ENCODE data around the gene FRMPD2. TPM values are rescaled to one million over a fixed set of nuclear protein-coding genes. Genes with fewer than 3 reads are reported as not detected.
"Not testable (repeated sequence)": the region's sequence is repeated elsewhere in the genome, so short reads cannot be mapped to it uniquely, and the experiment has no call there.

The FRMPD2 gene
- total RNA-seq, 1 donor from 2014 or later, result not detected

DNA sequence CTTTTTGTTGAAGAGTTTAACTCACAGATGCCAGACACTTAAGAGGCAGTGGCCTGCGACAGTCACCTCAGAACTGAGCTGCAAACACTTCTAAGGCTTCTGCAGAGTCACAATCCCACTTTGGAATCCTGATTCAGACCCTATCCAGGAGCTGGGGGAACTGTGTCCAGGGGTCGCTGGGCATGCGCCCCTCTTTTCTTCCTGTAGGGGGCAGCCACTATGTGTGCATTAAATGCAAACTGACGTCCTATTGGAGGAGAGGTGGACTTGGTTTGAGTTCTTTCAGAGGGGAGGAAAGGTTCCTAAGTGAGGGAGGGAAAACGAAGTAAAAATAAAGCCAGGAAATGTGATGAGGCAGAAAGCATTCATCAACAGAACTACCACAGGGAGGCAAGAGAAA, 113.8 kb downstream of the FRMPD2 start:
- not testable (repeated sequence) for H3K36me3 ChIP-seq (ENCODE audit: control insufficient read depth in 3 of 3, insufficient read depth in 3 of 3, low read length in 3 of 3)

DNA sequence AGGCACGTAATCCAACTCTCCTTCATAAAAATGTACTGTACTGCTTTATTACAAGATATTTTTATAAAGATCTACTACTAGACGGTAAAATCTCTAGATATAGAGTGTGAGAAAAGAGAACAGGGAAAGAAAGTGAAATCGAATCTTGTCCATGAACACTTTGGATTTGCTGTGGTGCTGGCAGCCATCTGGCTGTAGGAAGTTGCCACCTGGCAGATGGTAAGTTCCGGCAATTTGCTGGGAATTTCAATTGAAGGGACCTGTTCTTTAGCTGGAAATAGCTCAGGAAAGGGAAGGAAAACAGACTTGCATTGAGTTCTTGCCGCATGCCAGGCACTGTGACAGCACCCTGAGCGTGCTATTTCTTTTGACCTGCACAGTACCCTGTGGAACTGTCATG, 114.3 kb downstream of the FRMPD2 start:
- not testable (repeated sequence) for H3K9ac ChIP-seq (ENCODE audit: low read depth in 1 of 3, low read length in 3 of 3); H3K36me3 ChIP-seq (ENCODE audit: control insufficient read depth in 3 of 3, insufficient read depth in 3 of 3, low read length in 3 of 3); H3K27ac ChIP-seq (ENCODE audit: low read depth, low read length); H3K9me3 ChIP-seq (ENCODE audit: control insufficient read depth in 3 of 3, low read length in 3 of 3); H3K4me3 ChIP-seq (ENCODE audit: low read length in 3 of 3); H3K4me1 ChIP-seq (ENCODE audit: control insufficient read depth in 3 of 3, insufficient read depth in 3 of 3, low read length in 3 of 3); H3K27me3 ChIP-seq (ENCODE audit: control insufficient read depth in 3 of 3, insufficient read depth in 3 of 3, low read length in 3 of 3)

More for the DNA sequence above, 113.8 kb downstream of the FRMPD2 start:
- H3K27me3 ChIP-seq (ENCODE audit: control insufficient read depth in 3 of 3, insufficient read depth in 3 of 3, low read length in 3 of 3); H3K4me1 ChIP-seq (ENCODE audit: control insufficient read depth in 3 of 3, insufficient read depth in 3 of 3, low read length in 3 of 3); H3K4me3 ChIP-seq (ENCODE audit: low read length in 3 of 3); H3K27ac ChIP-seq (ENCODE audit: low read depth, low read length); H3K9ac ChIP-seq (ENCODE audit: low read depth in 1 of 3, low read length in 3 of 3); H3K9me3 ChIP-seq (ENCODE audit: control insufficient read depth in 3 of 3, low read length in 3 of 3): not testable (repeated sequence)

DNA sequence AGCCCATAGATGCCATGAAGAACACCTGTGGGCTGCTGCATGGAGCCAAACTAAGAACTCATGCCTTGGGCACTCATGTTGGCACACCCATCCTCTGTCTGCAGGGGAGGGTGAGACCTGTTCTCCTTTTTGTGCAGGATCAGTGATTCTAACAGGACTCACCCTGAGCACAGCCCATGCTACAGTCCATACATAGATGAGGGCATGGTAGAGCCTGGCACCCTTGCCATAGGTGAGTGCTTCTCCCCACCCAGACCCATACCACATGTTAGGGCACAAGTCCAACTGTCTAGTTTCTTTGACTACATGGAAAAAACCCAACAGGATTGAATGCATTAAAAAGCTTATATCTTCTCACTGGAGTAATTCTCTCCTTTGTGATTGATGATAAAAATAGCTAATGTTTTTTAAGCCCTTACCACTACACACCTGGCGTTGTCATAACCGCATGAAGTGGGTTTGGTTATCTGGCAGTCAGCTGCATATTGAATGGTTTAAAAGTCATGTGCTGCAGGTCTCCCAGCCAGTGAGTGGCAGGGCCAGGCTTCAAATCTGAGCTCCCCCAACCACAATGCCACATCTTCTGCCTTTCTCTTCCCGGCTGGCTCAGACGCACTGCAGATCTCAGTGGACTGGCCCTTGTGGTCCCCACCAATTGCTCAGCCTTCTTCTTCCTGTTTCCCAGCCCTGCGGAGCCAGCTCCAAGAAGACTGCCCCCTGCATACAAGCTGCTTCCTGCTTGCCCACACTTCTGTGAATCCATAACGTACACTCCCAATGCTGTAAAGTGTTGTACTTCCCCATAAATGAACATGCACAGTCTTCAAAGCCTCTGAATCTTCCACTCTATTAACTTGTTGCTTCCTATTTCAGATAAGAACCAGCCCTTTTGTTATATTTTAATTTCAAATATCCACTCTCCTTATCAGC, 120.0 kb downstream of the FRMPD2 start:
- H3K36me3 ChIP-seq (ENCODE audit: control insufficient read depth in 3 of 3, insufficient read depth in 3 of 3, low read length in 3 of 3); H3K9ac ChIP-seq (ENCODE audit: low read depth in 1 of 3, low read length in 3 of 3); H3K27me3 ChIP-seq (ENCODE audit: control insufficient read depth in 3 of 3, insufficient read depth in 3 of 3, low read length in 3 of 3); H3K4me3 ChIP-seq (ENCODE audit: low read length in 3 of 3); H3K9me3 ChIP-seq (ENCODE audit: control insufficient read depth in 3 of 3, low read length in 3 of 3); H3K27ac ChIP-seq (ENCODE audit: low read depth, low read length); H3K4me1 ChIP-seq (ENCODE audit: control insufficient read depth in 3 of 3, insufficient read depth in 3 of 3, low read length in 3 of 3): not testable (repeated sequence)

DNA sequence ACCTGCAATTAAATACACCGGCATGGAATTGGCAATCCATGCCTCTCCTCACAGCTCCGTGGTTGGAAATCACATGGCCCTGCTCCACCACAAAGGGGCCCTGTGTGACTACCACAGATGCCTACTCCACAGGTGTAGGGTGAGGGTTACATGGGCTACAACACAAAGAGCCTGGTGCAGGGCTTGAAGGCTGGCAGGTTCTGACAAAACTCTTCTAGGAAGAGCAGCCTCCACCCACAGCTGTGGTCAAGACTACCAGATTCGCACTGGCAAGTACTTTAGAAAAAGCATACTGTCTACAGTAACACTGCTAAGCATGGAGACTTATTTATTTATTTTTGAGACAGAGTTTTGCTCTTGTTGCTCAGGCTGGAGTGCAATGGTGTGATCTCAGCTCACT, 126.9 kb downstream of the FRMPD2 start:
- not testable (repeated sequence) for H3K27ac ChIP-seq (ENCODE audit: low read depth, low read length); H3K9ac ChIP-seq (ENCODE audit: low read depth in 1 of 3, low read length in 3 of 3); H3K9me3 ChIP-seq (ENCODE audit: control insufficient read depth in 3 of 3, low read length in 3 of 3); H3K4me3 ChIP-seq (ENCODE audit: low read length in 3 of 3); H3K4me1 ChIP-seq (ENCODE audit: control insufficient read depth in 3 of 3, insufficient read depth in 3 of 3, low read length in 3 of 3); H3K27me3 ChIP-seq (ENCODE audit: control insufficient read depth in 3 of 3, insufficient read depth in 3 of 3, low read length in 3 of 3); H3K36me3 ChIP-seq (ENCODE audit: control insufficient read depth in 3 of 3, insufficient read depth in 3 of 3, low read length in 3 of 3)

DNA sequence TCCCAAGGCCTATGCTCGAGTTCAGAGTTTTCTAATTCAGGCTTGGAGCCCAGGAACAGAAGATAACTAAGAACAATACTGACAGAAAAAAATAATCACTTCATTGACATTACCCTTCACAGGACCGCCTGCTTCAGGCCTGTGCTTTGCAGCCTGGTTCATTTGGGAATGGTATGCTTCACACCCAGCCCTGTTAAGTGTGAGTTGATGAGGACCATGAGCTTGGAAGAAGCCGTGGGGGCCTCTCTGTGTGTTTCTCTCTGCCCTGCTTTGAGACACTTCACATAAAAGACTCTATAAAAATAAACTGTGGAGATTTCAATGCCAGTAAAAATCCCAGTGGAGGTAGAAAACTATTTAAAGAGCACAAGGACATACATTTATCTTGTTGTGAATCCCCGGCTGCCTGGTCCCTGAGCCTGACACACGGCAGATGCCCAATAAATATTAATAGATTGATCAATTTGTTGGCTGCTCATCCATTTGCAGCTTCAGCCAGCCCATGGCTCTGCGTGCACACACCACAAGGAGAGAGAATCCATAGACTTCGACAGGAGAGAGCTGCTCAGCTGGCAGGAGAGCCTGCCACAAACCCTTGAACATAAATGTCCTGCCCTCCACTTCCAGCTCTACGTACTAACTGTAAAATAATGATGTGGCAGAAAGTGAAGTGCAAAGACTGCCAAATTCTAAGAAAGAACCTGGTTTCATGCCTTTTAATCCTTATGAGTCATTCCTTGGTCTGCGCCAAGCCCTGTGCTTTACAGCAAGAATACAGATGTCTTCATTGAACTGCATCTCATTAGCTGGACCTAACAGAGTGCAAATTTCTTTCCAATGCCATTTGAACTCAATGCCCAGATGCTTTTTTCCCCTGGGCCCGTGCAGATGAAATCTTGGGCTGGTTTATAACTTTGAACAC, 130.5 kb downstream of the FRMPD2 start:
- not testable (repeated sequence) for H3K9me3 ChIP-seq (ENCODE audit: control insufficient read depth in 3 of 3, low read length in 3 of 3); H3K4me3 ChIP-seq (ENCODE audit: low read length in 3 of 3); H3K4me1 ChIP-seq (ENCODE audit: control insufficient read depth in 3 of 3, insufficient read depth in 3 of 3, low read length in 3 of 3); H3K27me3 ChIP-seq (ENCODE audit: control insufficient read depth in 3 of 3, insufficient read depth in 3 of 3, low read length in 3 of 3); H3K36me3 ChIP-seq (ENCODE audit: control insufficient read depth in 3 of 3, insufficient read depth in 3 of 3, low read length in 3 of 3); H3K9ac ChIP-seq (ENCODE audit: low read depth in 1 of 3, low read length in 3 of 3); H3K27ac ChIP-seq (ENCODE audit: low read depth, low read length)

DNA sequence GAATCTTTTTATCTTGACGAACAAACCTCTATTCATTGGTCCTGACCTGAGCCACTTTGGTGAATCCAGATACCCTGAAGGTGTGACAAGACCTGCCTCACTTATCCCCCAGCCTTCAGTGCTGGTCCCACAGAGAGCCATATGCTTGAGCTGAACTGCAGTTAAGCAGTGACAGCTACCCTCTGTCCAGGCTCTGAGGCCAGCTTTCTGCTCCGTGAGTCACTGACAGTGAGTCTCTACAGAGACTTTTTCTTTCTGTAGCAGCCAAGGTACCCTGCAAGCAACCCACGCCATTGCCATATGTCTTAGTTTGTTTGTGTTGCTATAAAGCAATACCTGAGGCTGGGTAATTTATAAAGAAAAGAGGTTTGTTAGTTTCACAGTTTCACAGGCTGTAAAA, 133.5 kb downstream of the FRMPD2 start:
- H3K27me3 ChIP-seq (ENCODE audit: control insufficient read depth in 3 of 3, insufficient read depth in 3 of 3, low read length in 3 of 3); H3K4me3 ChIP-seq (ENCODE audit: low read length in 3 of 3); H3K36me3 ChIP-seq (ENCODE audit: control insufficient read depth in 3 of 3, insufficient read depth in 3 of 3, low read length in 3 of 3); H3K27ac ChIP-seq (ENCODE audit: low read depth, low read length); H3K9ac ChIP-seq (ENCODE audit: low read depth in 1 of 3, low read length in 3 of 3); H3K4me1 ChIP-seq (ENCODE audit: control insufficient read depth in 3 of 3, insufficient read depth in 3 of 3, low read length in 3 of 3); H3K9me3 ChIP-seq (ENCODE audit: control insufficient read depth in 3 of 3, low read length in 3 of 3): not testable (repeated sequence)

DNA sequence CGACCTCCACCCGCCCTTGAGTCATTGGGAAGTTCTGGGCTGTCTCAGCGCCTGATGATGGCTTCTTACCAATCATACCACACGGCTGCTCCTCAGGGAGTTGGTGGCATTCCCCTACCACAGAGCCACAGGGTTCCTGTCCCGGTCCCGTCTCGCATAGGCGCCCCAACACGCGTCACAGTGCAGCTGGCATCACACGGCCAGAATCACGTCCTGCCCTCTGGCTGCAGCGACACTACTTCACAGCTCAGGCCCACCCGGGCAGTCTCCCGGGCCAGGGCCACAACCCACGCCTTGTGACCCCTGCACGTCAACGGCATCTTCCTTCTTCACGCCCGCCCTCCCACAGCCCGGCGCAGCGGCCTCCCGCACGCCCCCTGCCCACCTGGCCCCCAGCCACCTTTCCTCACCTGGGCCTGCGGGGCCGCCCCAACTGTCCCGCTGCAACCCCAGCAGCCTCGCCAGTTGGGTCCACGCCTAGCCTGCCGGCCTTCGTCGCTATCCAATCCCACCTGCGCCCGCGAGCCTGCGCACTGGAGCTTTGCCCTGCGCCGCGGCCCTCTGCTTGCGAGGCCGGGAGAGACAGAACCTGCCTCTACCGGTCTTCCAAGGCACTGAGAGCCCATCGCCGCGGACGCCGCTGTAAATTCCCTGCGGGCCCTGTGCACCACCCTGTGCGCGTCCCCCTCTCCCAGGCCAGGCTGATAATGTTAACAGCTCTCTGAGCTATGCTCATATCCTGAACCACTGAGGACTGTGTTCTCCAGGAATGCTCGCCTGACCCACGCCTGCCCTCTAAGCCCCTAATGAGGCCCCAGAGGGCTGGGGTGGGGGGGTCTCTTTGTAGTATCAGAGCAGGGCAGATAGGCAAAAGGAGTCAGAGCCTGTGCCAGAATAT, 134.3 kb downstream of the FRMPD2 start:
- not testable (repeated sequence) for H3K27ac ChIP-seq (ENCODE audit: low read depth, low read length); H3K9ac ChIP-seq (ENCODE audit: low read depth in 1 of 3, low read length in 3 of 3)

DNA sequence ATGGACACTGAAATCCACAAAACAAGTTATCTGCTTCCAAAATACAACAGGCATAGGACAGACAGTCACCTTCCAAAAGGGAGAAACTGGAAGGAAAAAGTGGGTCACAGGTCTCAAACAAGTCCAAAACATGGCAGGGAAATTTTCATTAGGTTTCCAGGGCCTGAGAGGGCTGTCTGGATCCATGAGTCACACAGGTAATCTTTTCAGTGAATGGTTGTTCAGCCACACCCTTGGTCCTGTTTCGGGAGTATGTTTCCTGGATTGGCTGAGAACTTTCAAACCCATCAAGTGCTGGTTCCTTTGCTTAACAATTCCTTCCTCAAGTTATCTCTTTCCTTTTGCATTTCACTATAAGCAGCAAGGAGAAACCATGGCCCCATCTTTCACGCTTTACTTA, 145.5 kb downstream of the FRMPD2 start:
- H3K36me3 ChIP-seq (ENCODE audit: control insufficient read depth in 3 of 3, insufficient read depth in 3 of 3, low read length in 3 of 3); H3K27ac ChIP-seq (ENCODE audit: low read depth, low read length); H3K27me3 ChIP-seq (ENCODE audit: control insufficient read depth in 3 of 3, insufficient read depth in 3 of 3, low read length in 3 of 3); H3K9ac ChIP-seq (ENCODE audit: low read depth in 1 of 3, low read length in 3 of 3); H3K9me3 ChIP-seq (ENCODE audit: control insufficient read depth in 3 of 3, low read length in 3 of 3); H3K4me3 ChIP-seq (ENCODE audit: low read length in 3 of 3); H3K4me1 ChIP-seq (ENCODE audit: control insufficient read depth in 3 of 3, insufficient read depth in 3 of 3, low read length in 3 of 3): not testable (repeated sequence)

More for the DNA sequence above, 134.3 kb downstream of the FRMPD2 start:
- not testable (repeated sequence) for H3K4me3 ChIP-seq (ENCODE audit: low read length in 3 of 3); H3K4me1 ChIP-seq (ENCODE audit: control insufficient read depth in 3 of 3, insufficient read depth in 3 of 3, low read length in 3 of 3); H3K36me3 ChIP-seq (ENCODE audit: control insufficient read depth in 3 of 3, insufficient read depth in 3 of 3, low read length in 3 of 3); H3K9me3 ChIP-seq (ENCODE audit: control insufficient read depth in 3 of 3, low read length in 3 of 3); H3K27me3 ChIP-seq (ENCODE audit: control insufficient read depth in 3 of 3, insufficient read depth in 3 of 3, low read length in 3 of 3)

DNA sequence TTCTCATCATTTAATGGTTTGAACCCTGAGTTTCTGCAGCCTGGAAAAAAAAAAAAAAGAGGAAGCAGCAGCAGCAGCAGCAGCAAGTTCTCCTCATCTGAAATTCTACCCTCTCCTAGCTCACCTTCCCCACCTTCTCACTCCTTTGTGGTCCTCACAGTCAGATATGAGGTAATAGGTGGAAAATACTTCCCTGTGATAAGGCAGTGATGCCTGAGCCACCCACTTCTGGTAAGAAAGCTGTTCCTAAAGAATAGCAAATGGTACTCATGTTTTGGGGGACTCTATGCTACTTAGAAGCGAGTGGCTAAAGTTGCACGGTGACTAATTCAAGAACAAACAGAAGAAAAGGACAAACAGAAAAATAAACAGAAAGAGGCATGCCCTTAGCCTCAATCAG, 148.2 kb downstream of the FRMPD2 start:
- not testable (repeated sequence) for H3K9me3 ChIP-seq (ENCODE audit: control insufficient read depth in 3 of 3, low read length in 3 of 3)

More for the DNA sequence above, 148.2 kb downstream of the FRMPD2 start:
- H3K36me3 ChIP-seq (ENCODE audit: control insufficient read depth in 3 of 3, insufficient read depth in 3 of 3, low read length in 3 of 3); H3K27me3 ChIP-seq (ENCODE audit: control insufficient read depth in 3 of 3, insufficient read depth in 3 of 3, low read length in 3 of 3); H3K4me1 ChIP-seq (ENCODE audit: control insufficient read depth in 3 of 3, insufficient read depth in 3 of 3, low read length in 3 of 3); H3K27ac ChIP-seq (ENCODE audit: low read depth, low read length); H3K9ac ChIP-seq (ENCODE audit: low read depth in 1 of 3, low read length in 3 of 3); H3K4me3 ChIP-seq (ENCODE audit: low read length in 3 of 3): not testable (repeated sequence)

All from skeletal muscle tissue (tissue), 4 donors.